Measurements from ENCODE around the gene TRPC6. TPM values are rescaled to one million over a fixed set of nuclear protein-coding genes. Genes with fewer than 3 reads are reported as not detected.

TRPC6 gene
- total and polyA plus RNA-seq, 2 experiments from 2014 or later, result 0.13 to 4.8 TPM

DNA sequence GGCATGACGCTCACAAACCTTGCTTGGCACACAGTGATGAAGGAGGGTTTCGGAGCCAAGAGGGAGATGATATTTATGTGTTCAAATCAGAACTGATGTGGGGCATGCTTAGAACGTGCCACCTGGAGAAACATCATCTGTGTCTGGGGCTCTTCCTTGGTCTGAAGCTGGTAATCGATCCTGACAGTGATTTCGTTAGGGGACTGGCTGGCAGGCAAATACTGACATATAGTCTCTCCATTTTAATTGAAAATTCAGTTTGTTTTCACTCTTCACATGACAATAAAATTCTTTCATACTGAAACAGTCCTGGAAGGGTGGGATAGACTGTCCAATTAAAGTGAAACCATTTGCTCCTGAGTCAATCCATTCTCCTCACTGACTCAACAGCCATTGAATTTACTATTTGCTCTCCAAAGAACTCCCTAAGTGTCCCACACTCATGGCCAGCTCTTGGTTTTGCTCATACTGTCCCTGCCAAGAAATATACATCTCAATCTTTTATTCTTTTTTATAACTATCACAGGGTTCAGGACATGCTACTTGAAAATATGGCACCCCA, 134.8 kb downstream of the TRPC6 start:
- no peaks in the 10 kb centered on the region for H3K9me3 ChIP-seq (ENCODE audit: low read depth)
- H4K20me1 ChIP-seq (ENCODE audit: insufficient read depth, poor library complexity, severe bottlenecking), result no peaks in the 10 kb centered on the region
- no peak for DNase-seq (ENCODE audit: low spot score)
- TF ChIP-seq EZH2 (IDR thresholded peaks at IDR 0.05; ENCODE audit: borderline replicate concordance), result no peak
- TF ChIP-seq EZH2phosphoT487 (IDR thresholded peaks at IDR 0.05; ENCODE audit: low read depth, severe bottlenecking, unreplicated experiment), result no peak
- TF ChIP-seq, protein P1, sequence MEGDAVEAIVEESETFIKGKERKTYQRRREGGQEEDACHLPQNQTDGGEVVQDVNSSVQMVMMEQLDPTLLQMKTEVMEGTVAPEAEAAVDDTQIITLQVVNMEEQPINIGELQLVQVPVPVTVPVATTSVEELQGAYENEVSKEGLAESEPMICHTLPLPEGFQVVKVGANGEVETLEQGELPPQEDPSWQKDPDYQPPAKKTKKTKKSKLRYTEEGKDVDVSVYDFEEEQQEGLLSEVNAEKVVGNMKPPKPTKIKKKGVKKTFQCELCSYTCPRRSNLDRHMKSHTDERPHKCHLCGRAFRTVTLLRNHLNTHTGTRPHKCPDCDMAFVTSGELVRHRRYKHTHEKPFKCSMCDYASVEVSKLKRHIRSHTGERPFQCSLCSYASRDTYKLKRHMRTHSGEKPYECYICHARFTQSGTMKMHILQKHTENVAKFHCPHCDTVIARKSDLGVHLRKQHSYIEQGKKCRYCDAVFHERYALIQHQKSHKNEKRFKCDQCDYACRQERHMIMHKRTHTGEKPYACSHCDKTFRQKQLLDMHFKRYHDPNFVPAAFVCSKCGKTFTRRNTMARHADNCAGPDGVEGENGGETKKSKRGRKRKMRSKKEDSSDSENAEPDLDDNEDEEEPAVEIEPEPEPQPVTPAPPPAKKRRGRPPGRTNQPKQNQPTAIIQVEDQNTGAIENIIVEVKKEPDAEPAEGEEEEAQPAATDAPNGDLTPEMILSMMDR (IDR thresholded peaks at IDR 0.05; ENCODE audit: poor library complexity), result no peak
- no peaks in the 10 kb centered on the region for H3K4me1 ChIP-seq (ENCODE audit: insufficient read depth)
- H2AFZ ChIP-seq, result no peak overlapping the region
- no peak overlapping the region for H3K4me2 ChIP-seq
- no peak overlapping the region for H3K4me3 ChIP-seq
- no peak overlapping the region for H3K27ac ChIP-seq
- no peaks in the 10 kb centered on the region for H3K27me3 ChIP-seq
- 95% methylated on average over 5 of the region's 5 CpGs for WGBS (ENCODE audit: low lambda C conversion rate, missing lambda C conversion rate)
- no peaks in the 10 kb centered on the region for H3K36me3 ChIP-seq (replicated peaks; ENCODE audit: insufficient read depth, low read depth)
- no peaks in the 10 kb centered on the region for H3K9me2 ChIP-seq (replicated peaks; ENCODE audit: insufficient read depth)
- H3K79me2 ChIP-seq, result no peaks in the 10 kb centered on the region

DNA sequence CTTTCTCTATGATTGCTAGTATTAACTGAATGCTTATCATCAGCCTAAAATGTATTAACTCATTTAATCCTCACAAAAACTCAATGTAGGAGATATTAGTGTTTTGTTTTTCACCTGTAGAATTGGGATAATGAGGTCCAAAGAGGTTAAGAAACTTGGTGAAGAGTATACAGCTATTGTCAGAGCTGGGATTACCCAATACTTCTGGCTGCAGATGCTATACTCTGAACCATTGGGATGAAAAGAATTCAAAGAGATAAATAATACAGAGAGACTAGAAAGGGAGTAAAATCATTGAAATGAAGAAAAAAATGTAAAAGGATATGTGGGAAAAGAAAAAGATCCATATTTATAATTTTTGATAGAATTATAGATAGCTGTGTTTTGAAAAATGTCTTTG, 137.1 kb downstream of the TRPC6 start:
- no peak for TF ChIP-seq EZH2 (IDR thresholded peaks at IDR 0.05; ENCODE audit: borderline replicate concordance)
- TF ChIP-seq EZH2phosphoT487 (IDR thresholded peaks at IDR 0.05; ENCODE audit: low read depth, severe bottlenecking, unreplicated experiment), result no peak
- TF ChIP-seq, protein P1 (IDR thresholded peaks at IDR 0.05; ENCODE audit: poor library complexity), result no peak
- Histone ChIP-seq H3K4me3 (no peak overlapping the region), H2AFZ (no peak overlapping the region), H3K9me2 (replicated peaks; ENCODE audit: insufficient read depth) (no peaks in the 10 kb centered on the region), H3K27ac (no peak overlapping the region), H3K36me3 (replicated peaks; ENCODE audit: insufficient read depth, low read depth) (no peaks in the 10 kb centered on the region), H3K27me3 (no peaks in the 10 kb centered on the region), H4K20me1 (ENCODE audit: insufficient read depth, poor library complexity, severe bottlenecking) (no peaks in the 10 kb centered on the region), H3K4me2 (no peak overlapping the region), H3K4me1 (ENCODE audit: insufficient read depth) (no peaks in the 10 kb centered on the region), H3K9me3 (ENCODE audit: low read depth) (no peaks in the 10 kb centered on the region), H3K79me2 (no peaks in the 10 kb centered on the region)
- no peak for DNase-seq (ENCODE audit: low spot score)

DNA sequence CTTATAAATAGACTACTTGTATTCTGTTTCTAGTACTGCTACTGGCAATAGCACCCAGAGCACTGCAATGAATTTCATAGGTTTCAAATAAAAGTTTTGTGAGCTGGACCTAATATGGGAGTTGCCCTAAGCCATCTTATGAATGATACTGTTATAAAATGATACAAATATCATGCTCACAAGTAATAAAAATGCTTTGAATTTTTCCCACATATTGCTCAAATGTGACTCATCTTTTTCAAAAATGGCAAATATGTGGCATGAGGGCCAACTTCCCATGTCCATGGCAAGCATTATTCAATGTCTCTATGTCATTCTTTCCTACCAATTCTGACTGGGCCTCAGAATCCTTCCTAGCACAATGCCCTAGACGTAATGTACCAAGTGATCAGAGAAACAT, 137.6 kb downstream of the TRPC6 start:
- Histone ChIP-seq H3K27ac (no peak overlapping the region), H3K27me3 (no peaks in the 10 kb centered on the region), H3K4me3 (no peak overlapping the region), H3K4me2 (no peak overlapping the region), H2AFZ (no peak overlapping the region), H3K9me3 (ENCODE audit: low read depth) (no peaks in the 10 kb centered on the region), H3K4me1 (ENCODE audit: insufficient read depth) (no peaks in the 10 kb centered on the region), H3K36me3 (replicated peaks; ENCODE audit: insufficient read depth, low read depth) (no peaks in the 10 kb centered on the region), H4K20me1 (ENCODE audit: insufficient read depth, poor library complexity, severe bottlenecking) (no peaks in the 10 kb centered on the region), H3K9me2 (replicated peaks; ENCODE audit: insufficient read depth) (no peaks in the 10 kb centered on the region), H3K79me2 (no peaks in the 10 kb centered on the region)
- TF ChIP-seq, protein P1 (IDR thresholded peaks at IDR 0.05; ENCODE audit: poor library complexity), result no peak
- TF ChIP-seq EZH2 (IDR thresholded peaks at IDR 0.05; ENCODE audit: borderline replicate concordance) (no peak), EZH2phosphoT487 (IDR thresholded peaks at IDR 0.05; ENCODE audit: low read depth, severe bottlenecking, unreplicated experiment) (no peak)
- DNase-seq (ENCODE audit: low spot score), result no peak
- WGBS (ENCODE audit: low lambda C conversion rate, missing lambda C conversion rate), result 98% methylated on average over 1 of the region's 1 CpG

DNA sequence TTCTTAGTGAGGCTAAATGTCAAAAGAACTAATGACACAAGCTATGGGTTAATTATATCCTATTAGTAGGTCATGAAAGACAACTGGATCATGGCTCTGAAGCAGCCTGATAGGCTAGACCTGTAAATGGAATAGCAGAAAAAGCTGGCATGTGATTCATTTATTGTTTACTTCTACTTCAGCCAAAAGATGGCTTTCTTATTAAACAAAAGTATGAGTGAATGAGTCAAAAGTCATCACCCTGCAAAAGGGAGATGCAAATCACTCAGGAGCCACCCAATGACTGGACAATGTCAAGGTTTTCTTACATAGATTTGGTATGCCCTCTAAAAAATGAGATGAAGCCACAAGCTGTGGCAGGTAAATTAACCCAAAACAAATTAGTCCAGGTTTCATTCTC, 138.0 kb downstream of the TRPC6 start:
- Histone ChIP-seq H4K20me1 (ENCODE audit: insufficient read depth, poor library complexity, severe bottlenecking) (no peaks in the 10 kb centered on the region), H3K9me3 (ENCODE audit: low read depth) (no peaks in the 10 kb centered on the region), H3K9me2 (replicated peaks; ENCODE audit: insufficient read depth) (no peaks in the 10 kb centered on the region), H3K79me2 (no peaks in the 10 kb centered on the region), H3K4me3 (no peak overlapping the region), H3K27ac (no peak overlapping the region), H3K27me3 (no peaks in the 10 kb centered on the region), H2AFZ (no peak overlapping the region), H3K4me1 (ENCODE audit: insufficient read depth) (no peaks in the 10 kb centered on the region), H3K4me2 (no peak overlapping the region), H3K36me3 (replicated peaks; ENCODE audit: insufficient read depth, low read depth) (no peaks in the 10 kb centered on the region)
- DNase-seq (ENCODE audit: low spot score), result no peak
- TF ChIP-seq, protein P1 (IDR thresholded peaks at IDR 0.05; ENCODE audit: poor library complexity), result no peak
- TF ChIP-seq EZH2phosphoT487 (IDR thresholded peaks at IDR 0.05; ENCODE audit: low read depth, severe bottlenecking, unreplicated experiment) (no peak), EZH2 (IDR thresholded peaks at IDR 0.05; ENCODE audit: borderline replicate concordance) (no peak)

Data from hepatocyte (in vitro differentiated cells).